GM21447 (cell line): ENCODE data around the gene PPP2R1A.

ENCODE experiments used
- ATAC-seq: cut with Tn5 transposase; IDR thresholded peaks from one replicate; pipeline ENCODE4 v1.9.1; 2021; ENCODE audit not compliant: unreplicated experiment

The PPP2R1A gene

DNA sequence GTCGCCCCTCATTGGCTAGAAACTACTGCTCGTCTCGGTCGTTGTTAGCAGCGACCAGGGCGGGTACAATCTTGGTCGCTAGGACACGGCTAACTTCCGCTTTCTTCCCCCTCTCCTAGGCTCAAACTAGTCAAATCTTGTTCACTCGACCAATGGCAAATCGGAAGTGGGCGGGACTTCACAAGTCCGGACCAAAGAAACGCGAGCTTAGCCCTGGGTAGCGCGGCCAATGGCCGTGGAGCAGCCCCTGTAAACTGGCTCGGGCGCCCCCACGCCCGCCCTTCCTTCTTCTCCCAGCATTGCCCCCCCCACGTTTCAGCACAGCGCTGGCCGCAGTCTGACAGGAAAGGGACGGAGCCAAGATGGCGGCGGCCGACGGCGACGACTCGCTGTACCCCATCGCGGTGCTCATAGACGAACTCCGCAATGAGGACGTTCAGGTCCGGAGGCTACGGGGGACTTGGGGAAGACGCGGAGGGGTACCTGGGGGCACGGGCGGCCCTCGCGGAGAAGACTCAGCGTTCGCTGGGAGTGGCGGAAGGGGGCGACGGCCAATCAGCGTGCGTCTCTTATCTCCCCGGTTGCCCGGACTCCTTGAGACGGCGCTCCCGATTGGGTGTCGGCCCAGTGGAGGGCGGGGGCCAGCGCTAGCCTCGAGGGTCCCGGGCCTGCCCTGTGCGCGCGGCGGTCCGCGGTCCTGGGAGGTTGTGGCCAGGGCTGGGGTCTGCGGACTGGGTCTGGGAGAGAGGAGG is at the start of gene PPP2R1A:
PPP2R1A (plus strand) TSS at position 318 of the 752 bp plus-strand sequence; CDS start at position 363, 45 bp downstream.
- ATAC-seq, result peak; percentile 88

DNA sequence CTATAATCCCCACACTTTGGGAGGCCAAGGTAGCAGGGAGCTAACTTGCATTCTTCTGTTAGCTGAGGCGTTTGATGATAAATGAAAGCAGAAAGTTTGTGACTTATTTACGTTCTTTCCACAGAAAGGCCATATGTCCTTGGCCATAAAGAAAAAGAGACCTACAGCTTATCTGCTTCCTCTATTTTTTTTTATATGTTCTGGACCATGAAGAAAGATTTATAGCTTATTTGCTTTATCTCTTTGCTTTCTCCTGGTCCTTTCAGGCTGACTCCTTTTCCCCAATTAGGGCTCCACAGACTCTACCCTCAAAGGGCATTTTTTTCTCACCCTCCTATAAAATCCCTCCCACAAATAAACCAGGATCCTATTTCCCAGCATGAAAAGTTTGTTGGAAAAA is 48.6 kb upstream of the PPP2R1A start:
- ATAC-seq, result no peak

DNA sequence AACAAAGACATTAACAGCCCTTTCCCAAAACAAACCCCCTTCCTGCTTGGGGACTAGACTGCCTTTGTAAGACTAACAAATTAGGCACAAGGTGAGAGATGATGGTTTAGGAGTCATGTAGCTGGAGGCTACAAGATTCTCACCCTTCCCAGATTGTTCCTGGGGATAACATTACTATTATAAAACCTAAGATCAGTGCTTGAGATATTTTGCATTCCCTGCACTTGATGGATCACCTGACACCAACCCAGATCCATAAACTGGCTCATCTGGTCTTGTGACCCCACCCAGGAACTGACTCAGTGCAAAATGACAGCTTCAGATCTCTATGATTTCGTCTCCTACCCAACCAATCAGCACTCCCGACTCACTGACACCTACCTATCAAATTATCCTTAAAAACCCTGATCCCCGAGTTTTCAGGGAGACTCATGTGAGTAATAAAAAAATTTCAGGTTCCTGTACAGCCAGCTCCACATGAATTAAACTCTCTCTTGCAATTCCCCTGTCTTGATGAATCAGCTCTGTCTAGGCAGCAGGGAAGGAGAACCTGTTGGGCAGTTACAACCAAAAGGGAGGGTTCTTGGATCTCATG is 47.8 kb upstream of the PPP2R1A start:
- ATAC-seq, result no peak

DNA sequence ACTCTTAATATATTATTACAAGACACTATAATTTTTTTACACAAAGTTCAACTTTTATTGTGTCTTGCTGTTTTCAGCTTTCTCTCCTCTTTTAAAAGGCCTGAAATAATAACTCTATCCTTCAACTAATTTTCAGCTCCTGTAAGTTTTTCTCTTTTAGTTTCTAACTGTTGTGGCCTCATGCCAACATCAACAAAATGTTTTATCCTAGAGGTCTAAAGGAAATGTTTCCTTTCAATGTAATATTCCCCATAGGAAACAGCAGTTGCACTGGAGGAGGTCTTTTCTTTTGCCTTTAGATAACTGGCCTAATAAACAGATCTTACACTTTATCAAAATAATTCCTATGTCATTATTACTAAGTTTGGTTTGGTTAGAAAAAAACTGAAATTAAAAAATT is 41.6 kb upstream of the PPP2R1A start:
- ATAC-seq, result no peak

DNA sequence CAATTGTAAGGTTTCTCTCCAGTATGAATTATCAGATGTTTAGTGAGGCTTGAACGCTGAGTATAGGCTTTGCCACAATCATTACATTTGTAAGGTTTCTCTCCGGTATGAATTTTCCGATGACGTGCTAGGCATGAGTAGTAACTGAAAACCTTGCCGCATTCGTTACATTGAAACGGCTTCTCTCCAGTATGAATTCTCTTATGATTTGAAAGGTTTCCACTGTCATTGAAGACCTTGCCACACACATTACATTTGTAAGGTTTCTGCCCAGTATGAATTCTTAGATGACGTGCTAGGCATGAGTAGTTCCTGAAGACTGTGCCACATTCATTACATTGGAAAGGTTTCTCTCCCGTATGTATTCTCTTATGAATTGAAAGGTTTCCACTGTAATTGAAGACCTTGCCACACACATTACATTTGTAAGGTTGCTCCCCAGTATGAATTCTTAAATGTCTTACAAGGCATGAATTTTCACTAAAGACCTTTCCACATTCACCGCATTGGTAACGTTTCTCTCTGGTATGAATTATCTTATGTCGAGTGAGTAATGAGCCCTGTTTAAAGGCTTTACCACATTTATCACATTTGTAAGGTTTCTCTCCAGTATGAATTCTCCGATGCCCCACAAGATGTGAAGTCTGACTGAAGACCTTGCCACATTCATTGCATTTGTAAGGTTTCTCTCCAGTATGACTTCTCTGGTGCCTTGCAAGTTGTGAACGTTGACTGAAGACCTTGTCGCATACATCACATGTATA is 34.1 kb upstream of the PPP2R1A start:
- no peak for ATAC-seq

DNA sequence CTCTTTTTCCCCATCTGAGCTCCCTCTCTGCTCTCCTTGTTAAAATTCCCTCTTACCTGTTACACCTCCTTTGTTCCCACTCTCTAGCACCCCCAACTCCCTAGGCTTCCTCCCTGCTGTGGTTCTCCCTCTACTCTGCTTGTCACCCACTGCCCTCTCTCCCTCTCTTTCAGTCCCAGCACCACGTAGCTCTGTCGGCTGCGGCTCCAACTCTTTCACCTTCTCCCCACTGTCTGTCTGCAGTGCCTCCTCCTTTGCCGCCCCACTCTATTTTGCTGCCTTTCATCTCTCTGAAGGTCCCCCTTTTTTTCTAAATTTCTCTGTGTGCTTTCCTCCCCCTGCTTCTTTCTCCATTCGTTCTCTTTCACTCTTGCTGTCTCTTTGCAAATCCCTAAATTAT is 19.5 kb upstream of the PPP2R1A start:
- ATAC-seq, result no peak

DNA sequence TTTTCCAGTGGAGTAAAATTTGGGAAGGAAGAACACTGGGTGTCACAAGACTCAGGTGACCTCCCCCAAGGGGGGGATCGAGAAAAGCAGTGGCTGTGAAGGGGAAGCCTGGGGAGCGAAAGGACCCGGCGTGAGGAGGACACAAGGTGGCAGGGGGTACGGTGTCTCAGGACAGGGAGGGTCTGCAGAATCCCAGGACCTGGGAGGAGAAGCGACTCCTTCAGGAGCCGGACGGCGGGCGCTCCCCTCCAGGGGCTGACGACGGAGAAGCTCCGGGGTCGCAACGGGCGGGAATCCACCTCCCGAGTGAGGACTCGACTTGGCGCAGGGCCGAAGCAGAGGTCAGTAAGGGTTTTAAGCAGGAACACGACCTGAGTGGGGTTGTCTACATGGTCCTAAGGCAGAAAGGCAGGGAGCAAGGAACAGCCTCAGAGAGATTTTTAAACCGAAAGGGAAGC is 19.0 kb upstream of the PPP2R1A start:
- peak; percentile 37 for ATAC-seq

DNA sequence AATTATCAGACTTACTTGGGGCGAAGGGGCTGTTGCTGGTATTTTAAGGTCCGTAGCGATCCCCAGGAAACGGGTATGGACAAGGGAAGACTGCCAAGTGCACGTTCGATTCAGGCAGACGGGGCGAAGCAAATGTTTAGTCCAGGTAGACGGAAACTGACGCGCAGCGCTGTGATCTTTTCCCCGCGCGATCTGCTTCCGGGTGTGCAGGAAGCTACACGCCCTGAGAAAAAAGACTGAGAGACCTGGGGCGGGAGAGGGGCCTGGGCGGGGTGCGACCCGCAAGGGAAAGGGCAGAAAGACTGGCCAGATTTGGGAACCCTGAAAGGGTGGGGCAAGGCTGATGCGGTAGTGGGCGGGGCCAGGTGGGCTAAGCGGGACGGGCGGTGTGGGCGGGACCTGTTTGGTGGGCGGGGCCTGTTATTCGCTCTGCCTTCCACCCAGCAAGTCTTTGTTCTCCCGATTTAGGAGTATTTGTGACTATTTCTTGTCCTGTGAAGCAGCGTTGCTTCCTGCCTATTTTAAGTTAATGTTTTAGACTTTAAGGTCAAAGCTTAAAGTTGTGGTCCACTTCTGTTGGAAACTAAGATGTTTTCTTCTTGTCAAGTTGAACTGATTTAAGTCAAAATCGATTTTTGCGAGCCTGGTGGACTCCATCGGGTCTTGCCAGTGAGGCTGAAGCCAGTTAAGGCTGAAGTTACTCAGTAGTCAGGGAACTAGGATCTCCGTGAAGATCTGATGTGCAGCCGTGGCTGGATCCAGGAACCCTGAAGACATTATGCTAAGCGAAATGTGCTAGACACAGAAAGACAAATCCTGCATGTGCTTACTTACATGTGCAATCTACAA is 18.3 kb upstream of the PPP2R1A start, which contains the start of gene ZNF836:
ZNF836 (minus strand) TSS at position 301 of the 849 bp plus-strand sequence. CDS start 3,549 bp downstream, outside the sequence.
- ATAC-seq, result peak; percentile 68

DNA sequence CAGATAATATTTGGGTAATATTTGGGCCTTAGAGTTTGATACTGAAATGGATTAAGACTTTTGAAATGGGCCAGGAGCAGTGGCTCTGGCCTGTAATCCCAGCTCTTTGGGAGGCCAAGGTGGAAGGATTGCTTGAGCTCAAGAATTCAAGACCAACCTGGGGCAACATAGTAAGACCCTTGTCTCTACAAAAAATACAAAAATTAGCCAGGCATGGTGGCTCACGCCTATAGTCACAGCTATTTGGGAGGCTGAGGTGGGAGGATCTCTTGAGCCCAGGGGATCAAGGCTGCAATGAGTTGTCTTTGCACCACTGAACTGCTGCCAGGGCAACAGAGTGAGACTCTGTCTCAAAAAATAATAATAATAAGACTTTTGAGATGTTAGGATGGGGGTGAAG is 17.5 kb upstream of the PPP2R1A start:
- no peak for ATAC-seq

DNA sequence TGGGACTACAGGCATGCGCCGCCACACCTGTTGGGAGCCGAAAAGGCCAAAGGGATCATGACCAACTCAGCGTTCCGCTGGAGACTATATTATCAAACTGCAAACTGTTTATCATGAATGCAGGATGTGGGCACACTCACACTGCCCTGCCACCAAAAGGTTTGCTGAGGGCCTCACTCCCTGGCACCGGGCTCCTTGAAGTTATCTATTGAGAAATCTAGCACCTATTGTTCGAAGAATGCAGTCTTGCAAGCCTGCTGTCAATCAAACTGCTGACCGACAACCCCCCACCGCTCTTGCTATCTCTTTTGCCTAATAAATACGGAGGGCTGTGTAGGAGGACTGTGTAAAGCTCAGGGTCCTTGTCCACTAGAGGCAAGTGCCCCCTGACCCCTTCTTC is 13.3 kb upstream of the PPP2R1A start:
- ATAC-seq, result no peak

DNA sequence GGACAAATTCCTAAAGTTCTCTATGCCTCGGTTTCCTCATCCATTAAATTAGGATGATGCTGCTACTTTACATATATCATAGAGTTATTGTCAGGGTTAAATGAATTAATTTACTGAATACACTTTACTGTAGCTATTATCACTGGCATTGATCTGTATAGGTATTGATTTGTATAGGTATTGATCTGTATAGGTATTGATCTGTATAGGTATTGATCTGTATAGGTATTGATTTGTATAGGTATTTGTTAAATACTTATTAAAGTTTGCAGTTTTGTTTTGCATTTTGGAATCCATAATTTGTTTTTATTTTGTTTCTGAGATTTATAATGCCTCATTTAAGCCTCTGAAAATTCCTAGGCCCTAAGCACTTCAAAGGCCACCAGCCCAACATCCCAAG is 2.4 kb upstream of the PPP2R1A start:
- no peak for ATAC-seq

DNA sequence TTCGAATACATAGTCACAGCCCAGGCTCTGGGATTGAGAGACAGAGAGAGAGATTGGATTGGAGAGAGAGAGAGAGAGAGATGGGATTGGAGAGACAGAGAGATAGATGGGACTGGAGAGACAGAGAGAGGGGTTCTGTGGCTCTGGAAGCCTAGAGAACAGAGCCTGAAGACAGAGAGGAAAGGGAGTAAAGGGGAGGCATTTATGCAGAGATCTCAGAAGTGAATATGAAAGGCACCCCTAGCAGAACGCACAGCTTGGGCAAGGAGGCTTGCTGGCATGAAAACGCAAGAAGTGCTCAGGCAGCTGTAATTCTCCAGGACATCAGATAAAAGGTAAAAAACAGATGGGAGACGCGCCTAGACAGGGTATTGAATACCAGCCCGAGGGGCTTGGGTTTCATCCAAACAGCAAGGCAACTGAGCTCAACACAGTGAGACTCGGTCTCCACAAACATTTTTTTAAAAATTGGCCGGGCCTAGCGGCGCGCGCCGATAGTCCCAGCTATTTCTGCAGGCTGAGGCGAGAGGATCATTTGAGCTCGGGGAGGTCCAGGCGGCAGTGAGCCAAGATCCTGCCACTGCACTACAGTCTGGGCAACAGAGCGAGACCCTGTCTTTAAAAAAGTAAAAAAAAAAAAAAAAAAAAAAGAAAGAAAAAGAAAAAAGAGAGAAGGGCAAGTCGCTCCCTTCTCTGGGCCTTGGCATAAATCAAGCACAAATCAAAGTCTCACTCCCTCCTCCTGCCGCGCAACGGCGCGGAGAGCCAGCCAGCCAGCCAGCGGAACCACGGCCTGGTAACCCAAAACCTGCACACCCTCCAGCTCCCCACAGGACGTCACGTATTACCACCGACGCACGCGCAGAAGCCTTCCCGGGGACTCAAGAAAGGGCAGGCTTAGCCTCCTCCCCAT is 774 bp upstream of the PPP2R1A start:
- ATAC-seq, result peak; percentile 13

DNA sequence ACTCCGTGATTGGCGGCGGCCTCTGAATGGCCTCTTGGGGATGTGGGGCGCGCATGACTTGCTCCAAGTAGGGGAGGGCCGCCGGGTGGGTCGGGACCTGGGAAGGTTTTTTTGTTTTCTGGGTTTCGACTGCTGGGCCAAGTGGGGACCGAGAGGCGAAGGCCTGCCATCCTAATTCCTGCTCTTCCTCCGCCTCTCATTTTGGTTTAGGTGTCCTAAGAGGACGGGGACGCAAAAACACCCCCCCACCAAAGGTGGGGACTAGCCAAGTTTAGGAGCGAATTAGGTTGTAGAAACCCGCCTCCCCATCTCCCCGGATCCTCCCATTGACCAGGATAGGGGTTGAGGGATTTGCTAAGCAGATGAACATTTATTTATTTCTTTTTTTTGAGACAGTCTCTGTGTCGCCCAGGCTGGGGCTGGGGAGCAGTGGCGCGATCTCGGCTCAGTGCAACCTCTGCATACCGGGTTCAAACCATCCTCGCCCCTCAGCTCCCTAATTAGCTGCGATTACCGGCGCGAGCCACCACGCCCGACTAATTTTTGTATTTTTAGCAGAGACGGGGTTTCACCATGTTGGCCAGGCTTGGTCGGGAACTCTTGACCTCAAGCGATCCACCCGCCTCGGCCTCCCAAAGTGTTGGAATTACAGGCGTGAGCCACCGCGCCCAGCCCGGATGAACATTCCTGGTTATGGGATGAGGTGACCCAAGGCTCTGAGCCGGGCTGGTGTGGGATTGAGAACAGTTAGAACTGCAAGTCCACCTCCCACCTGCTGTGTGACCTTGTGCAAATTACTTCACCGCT is 838 bp downstream of the PPP2R1A start:
- ATAC-seq, result no peak

DNA sequence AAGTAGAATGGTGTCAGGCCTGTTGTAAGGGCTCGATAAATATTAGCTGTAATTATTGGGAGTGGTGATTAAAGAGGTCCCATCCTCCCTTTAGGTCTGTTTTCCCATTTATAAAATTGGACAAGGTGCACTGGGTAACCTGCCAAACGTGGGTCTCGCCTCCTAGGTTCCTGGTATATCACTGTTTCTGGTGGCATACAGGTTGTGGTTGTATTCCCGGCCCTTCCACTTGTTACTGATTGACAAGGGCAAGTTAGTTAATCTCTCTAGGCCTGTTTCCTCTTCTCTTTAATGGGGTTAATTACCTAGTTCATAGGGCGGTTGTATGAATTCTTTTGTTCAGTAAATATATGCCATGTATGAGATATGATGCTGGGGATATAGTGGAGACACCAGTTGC is 1.5 kb downstream of the PPP2R1A start:
- no peak for ATAC-seq

DNA sequence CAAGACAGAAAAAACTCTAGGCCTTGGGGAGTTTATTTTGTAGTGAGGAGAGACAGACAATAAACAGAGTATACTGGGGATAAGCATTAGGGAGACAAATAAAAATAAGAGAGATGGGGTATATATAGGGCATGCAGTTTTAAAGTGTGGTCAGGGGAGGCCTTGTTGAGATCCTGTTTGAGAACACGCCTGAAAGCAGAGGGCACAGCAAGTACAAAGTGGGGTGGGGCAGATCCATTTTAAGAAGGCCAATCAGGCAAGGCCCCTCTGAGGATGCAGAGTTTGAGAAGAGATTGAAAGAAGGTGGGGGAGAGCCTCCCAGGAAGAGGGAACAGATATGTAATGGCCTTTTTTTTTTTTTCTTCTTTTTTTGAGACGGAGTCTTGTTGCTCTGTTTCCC is 2.1 kb downstream of the PPP2R1A start:
- ATAC-seq, result no peak

DNA sequence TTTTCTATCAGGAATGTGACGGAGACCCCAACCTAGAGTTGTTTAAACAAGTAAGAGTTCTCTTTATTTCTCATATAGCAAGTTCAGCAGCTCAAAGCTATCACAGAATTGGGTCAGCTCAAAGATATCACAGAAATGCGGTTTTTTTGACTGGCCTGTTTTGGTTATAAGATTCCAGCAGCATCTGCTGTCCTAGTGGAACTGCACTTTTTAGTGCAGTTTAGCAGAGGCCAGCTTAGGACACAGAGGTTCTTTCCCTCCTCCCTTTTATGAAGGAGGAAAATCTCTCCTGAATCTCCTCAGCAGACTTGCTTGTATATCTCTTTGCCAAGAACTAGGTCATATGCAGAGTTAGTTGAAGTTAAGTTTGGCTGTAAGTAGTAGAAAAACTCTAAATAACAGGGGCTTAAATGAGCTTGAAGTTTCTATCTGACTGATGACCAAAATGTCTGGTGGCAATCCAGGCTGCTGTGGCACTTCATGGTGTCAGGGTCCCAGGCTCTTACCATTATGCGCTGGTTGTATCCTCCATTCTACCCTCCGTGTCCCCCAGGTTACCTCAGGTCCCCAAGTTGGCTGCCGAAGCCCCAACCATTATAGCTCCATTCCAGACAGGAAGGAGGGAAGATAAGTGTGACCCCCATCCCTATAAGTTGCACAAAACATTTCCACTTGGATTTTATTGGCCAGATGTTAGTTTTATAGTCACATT is 6.6 kb downstream of the PPP2R1A start:
- ATAC-seq, result no peak

DNA sequence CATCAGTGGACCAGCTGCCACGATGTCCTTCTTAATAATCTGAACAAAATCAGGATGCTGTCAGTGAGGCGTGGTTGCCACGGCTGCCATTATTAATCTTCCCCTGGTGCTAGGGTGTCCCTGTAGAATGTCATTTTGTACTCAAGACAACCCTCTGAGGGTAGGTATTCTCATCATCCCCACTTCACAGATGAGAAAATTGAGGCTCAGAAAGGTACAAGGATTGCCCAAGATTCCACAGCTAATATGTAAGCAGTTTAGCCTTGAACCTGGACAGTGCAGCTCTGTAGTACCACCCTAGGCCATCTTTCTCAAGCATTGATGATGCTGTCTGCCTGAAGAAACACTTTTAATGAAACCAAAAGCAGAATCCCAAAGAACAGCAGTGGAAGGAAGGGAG is 8.1 kb downstream of the PPP2R1A start:
- no peak for ATAC-seq

DNA sequence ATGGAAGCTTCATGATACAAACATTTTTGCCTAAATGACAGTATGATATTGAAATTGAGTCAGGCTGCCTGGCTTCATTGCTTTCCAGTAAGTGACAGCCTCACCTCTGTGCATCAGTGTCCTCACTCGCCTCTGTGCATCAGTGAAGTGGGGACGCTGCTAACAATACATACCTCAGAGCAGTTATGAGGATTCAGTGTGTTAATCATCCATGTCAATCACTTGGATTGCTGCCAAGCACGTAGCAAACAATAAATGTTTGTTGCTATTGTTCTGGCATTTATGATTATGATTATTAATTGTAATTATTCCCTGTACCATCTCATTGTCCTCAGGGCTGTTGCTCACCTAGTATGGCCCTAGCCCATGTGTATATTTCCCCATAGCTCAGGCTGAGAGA is 8.8 kb downstream of the PPP2R1A start:
- no peak for ATAC-seq
